ENCODE measurements around the gene C20orf144. TPM values are rescaled to one million over a fixed set of nuclear protein-coding genes. Genes with fewer than 3 reads are reported as not detected.

The C20orf144 gene
- total RNA-seq, 1 experiment from 2014 or later: not detected

DNA sequence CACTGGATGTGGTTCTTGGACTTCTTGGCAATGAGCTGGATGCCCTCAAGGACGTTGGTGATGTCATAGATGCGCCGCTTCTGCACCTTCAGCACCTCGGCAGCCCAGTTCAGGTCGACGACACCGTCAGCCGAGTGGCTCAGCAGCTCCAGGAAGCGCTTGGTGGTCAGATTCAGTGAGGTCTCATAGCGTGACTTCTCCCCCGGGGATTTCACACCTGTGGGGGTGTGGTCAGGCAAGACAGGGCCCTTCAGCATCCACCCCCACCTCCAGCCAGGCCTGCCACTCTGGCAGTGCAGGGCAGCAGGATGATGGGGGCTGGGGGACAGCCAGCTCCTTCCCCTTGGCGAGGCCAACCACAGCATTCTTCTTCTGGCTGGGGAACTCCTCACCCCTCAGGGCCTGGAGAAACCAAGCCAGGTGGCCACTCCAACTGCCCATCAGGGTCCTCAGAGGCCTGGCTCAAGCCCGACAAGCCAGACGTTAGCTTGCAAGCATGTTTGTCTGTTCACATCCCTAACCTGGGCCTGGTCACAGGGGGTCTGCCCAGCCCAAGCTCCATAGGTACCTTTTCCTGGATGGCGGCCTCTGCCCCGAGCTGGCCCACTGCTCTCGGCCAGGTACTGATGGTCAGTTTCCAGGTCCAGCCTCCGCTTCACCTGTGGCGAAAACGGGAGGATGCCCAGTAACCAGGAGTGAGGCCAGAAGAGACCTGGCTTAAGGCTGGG lies 17.8 kb downstream of the C20orf144 start:
- no TSS peak for BruUV-seq (replicated peaks)
- no peaks in the 10 kb centered on the region for H3K9me3 ChIP-seq (ENCODE audit: control insufficient read depth, insufficient read depth, low read depth, low read length)
- no peak for TF ChIP-seq SIN3A (IDR thresholded peaks at IDR 0.05; ENCODE audit: borderline replicate concordance, insufficient read depth, low read depth, low read length)
- TF ChIP-seq CTCF (IDR thresholded peaks at IDR 0.05): no peak
- no peak for TF ChIP-seq TCF7L2 (IDR thresholded peaks at IDR 0.05; ENCODE audit: low read depth, low read length)
- no peak for TF ChIP-seq POLR2AphosphoS5 (IDR thresholded peaks at IDR 0.05; ENCODE audit: low read depth, low read length)
- no peak for TF ChIP-seq REST (IDR thresholded peaks at IDR 0.05; ENCODE audit: insufficient read depth in 1 of 2, low read depth in 2 of 2, low read length in 1 of 2)
- peaks cover 16% of the 10 kb centered on the region for H3K4me1 ChIP-seq (ENCODE audit: control insufficient read depth, insufficient read depth, low read length)
- POLR2A ChIA-PET: interaction anchor here (0.5 kb wide), 1 partner anchor 34 kb away, joined by 3 read pairs; no protein-coding TSS in a partner anchor
- intact Hi-C loops (cut with micrococcal nuclease; ENCODE audit: unreplicated experiment): no loop called here
- CTCF ChIA-PET: no interaction called here
- no peaks in the 10 kb centered on the region for H3K27me3 ChIP-seq (ENCODE audit: control insufficient read depth, insufficient read depth, low read length)
- no peak overlapping the region for H3K27ac ChIP-seq (ENCODE audit: low read length)
- in situ Hi-C loops (cut with HindIII; ENCODE audit: low pct_unique_long_range_greater_than_20kb, low sequenced_read_pairs): no loop called here
- DNase-seq (ENCODE audit: low read depth, low spot score) (no peak), ATAC-seq (no peak)
- H3K4me3 ChIP-seq (ENCODE audit: low read depth in 2 of 2, low read length in 2 of 2): no peak overlapping the region
- no peaks in the 10 kb centered on the region for H3K36me3 ChIP-seq (ENCODE audit: control insufficient read depth, insufficient read depth, low read length)

- Histone ChIP-seq H3K27ac (ENCODE audit: low read length) (no peak overlapping the region), H3K36me3 (ENCODE audit: control insufficient read depth, insufficient read depth, low read length) (no peaks in the 10 kb centered on the region), H3K4me3 (ENCODE audit: low read depth in 2 of 2, low read length in 2 of 2) (no peak overlapping the region), H3K27me3 (ENCODE audit: control insufficient read depth, insufficient read depth, low read length) (no peaks in the 10 kb centered on the region), H3K9me3 (ENCODE audit: control insufficient read depth, insufficient read depth, low read depth, low read length) (no peaks in the 10 kb centered on the region), H3K4me1 (ENCODE audit: control insufficient read depth, insufficient read depth, low read length) (peaks cover 10% of the 10 kb centered on the region)
- BruUV-seq (replicated peaks): no TSS peak
- DNase-seq (ENCODE audit: low read depth, low spot score) (no peak), ATAC-seq (no peak)
- intact Hi-C loops (cut with micrococcal nuclease; ENCODE audit: unreplicated experiment) (no loop called here), in situ Hi-C loops (cut with HindIII; ENCODE audit: low pct_unique_long_range_greater_than_20kb, low sequenced_read_pairs) (no loop called here)
- POLR2A ChIA-PET: interaction anchor here (0.6 kb wide), 1 partner anchor 1772 kb away, joined by 8 read pairs; no protein-coding TSS in a partner anchor
- TF ChIP-seq REST (IDR thresholded peaks at IDR 0.05; ENCODE audit: insufficient read depth in 1 of 2, low read depth in 2 of 2, low read length in 1 of 2): no peak
- TF ChIP-seq POLR2AphosphoS5 (IDR thresholded peaks at IDR 0.05; ENCODE audit: low read depth, low read length): no peak
- TF ChIP-seq SIN3A (IDR thresholded peaks at IDR 0.05; ENCODE audit: borderline replicate concordance, insufficient read depth, low read depth, low read length): no peak
- no peak for TF ChIP-seq CTCF (IDR thresholded peaks at IDR 0.05)
- no peak for TF ChIP-seq TCF7L2 (IDR thresholded peaks at IDR 0.05; ENCODE audit: low read depth, low read length)
- CTCF ChIA-PET: no interaction called here
Observed at GRCh38 chr20:33680686-33681085, 18.6 kb downstream of the C20orf144 start.
